HG03066 (cell line): ENCODE data around the gene SLC35C1.
A peak's percentile ranks its signal among the peaks of the same experiment; 100 is the strongest.
"Not testable (repeated sequence)": the region's sequence is repeated elsewhere in the genome, so short reads cannot be mapped to it uniquely, and the experiment has no call there.

Experiments used
- ATAC-seq: cut with Tn5 transposase; IDR thresholded peaks from one replicate; pipeline ENCODE4 v1.9.1; 2021; ENCODE audit warnings: low read depth; ENCODE audit not compliant: unreplicated experiment

The SLC35C1 gene

DNA sequence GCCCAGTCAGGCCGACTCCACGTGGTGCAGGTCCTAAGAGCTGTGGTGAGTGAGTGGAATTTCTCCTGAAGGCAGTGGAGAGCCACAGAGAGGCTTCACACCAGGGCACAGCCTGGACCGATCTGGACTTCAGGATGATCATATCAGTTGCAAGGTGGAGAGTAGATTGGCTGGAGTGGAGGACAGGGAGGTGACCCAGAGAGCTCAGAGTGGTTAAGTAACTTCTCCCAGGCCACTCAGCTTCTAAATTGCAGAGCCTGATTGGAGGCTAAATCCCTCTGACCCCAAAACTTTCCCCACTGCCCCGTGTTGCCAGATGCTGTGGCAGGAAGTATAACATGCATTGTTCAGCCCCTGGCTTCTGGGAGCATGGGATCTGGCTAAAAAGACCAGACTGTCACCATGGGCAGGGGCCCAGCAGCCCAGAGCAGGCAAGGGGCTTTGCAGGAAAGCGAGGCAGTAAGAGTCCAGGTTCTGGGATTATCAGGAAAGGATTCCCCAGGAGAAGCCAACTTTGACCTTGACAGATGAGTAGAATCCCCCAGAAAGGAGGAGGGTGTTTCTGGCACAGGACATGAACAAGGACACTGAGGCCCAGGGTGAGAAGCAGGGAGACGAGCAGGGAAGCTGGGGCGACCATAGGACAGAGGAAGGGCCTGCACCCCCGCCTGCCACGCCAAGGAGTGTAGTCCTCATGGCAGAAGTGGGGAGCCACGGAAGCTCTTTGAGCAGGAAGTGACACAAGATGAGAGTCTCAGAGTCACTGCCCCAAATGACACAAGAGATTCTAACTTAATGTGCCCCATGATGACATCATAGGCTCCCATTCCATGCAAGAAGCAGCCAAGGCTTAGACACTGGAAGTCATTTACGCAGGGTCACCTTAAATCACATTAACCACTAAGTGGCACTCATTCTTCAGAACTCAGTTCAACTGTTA is 4.8 kb downstream of the SLC35C1 start:
- no peak for ATAC-seq

DNA sequence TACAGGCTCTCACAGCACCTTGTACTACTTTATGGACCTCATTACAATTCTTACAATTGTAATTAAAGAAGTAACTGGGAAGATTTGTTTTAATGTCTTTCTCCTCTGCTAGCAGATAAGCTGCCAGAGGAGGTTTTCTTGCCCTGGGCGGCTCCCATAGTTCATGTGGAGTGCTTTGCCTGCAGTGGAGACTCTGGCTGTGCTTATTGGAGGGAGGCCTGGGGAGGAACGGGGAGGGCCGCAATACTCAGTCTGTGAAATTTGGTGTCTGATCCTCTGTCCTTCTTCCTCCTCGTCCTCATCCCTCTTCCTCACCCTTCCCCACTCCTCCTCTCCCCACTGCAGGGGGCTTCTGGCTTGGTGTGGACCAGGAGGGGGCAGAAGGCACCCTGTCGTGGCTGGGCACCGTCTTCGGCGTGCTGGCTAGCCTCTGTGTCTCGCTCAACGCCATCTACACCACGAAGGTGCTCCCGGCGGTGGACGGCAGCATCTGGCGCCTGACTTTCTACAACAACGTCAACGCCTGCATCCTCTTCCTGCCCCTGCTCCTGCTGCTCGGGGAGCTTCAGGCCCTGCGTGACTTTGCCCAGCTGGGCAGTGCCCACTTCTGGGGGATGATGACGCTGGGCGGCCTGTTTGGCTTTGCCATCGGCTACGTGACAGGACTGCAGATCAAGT is 5.6 kb downstream of the SLC35C1 start:
- ATAC-seq = no peak

GRCh38 chr11:45811109-45811435 is 6.1 kb downstream of the SLC35C1 start:
- no peak for ATAC-seq

DNA sequence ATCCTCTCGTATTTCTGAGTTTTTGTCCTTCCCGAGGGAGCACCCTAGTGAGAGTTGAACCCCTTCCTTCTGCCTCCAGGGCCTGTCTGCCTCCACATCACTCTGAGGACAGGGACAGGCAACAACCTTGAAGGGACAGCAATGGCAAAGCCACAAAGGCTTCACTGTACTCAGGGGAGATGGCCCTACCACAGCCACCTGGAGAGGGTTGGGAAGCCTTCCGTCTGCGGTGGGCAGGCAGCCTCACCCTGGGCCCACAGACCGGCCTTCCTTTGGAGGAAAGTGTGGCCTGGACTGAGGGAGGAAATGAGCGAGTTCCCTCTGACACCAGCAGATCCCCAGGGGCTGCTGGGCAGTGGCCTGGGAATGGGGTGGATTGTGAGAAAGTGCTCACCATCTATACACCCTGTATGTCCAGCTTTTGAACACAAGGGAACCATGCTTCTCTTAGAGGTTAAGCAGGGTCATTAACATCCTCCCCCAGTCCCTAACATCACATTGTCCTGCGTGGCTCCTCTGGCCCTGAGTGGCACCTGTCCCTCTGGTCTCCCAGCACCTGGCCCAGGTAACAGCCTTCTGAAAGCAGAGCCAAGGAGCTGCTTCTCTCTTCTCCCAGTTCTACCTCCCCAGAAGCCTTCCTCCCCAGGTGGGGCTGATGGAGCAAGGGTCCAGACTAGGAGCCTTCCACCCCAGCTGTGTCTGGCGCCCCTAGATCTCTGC is 6.8 kb downstream of the SLC35C1 start:
- ATAC-seq = no peak

- no peak for ATAC-seq
Measured at GRCh38 chr11:45812581-45813548, 7.9 kb downstream of the SLC35C1 start.

DNA sequence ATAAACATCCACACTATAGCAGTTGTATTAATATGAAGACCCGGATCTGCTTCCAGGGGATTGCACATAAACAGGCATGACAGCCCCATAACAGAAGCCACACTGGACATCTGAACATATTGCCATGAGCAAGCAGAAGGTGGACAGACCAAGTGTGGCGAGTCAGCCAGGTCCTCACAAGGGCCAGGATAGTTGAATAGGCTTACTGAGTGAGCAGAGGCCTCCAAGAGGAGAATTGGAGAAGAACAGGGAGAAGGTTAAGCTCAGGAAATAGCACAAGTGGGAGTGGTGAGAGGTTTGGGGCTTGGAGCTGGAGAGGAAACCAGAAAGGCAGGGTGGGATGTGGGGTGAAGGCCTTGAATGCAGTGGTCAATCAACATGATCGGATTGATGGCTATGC is 10.8 kb downstream of the SLC35C1 start:
- no peak for ATAC-seq

DNA sequence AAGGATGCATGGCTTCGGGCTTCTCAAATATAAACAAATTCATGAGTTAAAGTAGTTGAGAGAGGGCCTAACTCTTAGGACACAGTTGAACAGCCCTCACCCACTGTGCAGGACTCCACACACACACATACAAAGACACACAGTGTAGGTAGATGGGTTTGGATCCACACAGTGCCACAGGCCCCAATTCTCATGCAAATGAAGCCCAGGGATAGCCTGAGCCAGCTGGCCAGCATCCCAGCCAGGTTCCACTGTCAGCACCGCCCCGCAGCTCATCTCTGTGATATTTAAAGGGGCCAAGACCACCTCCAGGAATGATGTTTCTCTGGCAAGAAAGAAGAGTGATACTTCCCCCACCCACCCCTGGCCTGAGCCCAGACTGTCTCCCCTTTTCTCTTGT is 11.7 kb downstream of the SLC35C1 start:
- ATAC-seq = no peak

DNA sequence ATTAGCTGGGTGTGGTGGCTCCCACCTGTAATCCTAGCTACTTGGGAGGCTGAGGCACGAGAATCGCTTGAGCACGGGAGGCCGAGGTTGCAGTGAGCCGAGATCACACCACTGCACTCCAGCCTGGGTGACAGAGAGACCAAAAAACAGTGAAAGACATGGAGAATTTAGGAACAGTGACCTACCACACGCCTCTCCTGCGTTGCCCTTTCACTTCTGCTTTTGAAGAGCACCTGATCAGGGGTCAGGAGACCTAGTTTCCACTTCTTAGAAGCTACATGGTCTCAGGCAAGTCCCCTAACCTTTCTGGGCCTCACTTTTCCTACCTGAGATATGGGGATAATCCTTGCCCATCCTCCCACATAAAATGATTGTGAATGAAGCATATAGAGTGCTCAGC is 12.2 kb downstream of the SLC35C1 start:
- peak; percentile 77 for ATAC-seq

- ATAC-seq = no peak
Measured at GRCh38 chr11:45818961-45819605, 14.1 kb downstream of the SLC35C1 start.

- no peak for ATAC-seq
Measured at GRCh38 chr11:45820211-45820857, 15.4 kb downstream of the SLC35C1 start.

DNA sequence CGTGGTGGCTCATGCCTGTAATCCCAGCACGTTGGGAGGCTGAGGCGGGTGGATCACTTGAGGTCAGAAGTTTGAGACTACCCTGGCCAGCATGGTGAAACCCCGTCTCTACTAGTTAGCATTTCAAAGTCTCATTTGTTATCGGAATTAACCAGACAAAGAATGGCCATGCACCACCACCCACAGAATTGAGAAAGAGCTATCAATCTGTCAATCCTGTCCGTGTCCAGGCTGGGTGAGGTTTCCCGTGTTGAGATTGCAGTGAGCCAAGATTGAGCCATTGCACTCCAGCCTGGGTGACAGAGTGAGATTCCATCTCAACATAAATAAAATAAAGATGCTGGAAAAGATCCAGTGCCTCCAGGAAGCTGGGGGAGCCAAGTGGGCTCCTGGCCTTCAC is 21.5 kb downstream of the SLC35C1 start:
- not testable (repeated sequence) for ATAC-seq

DNA sequence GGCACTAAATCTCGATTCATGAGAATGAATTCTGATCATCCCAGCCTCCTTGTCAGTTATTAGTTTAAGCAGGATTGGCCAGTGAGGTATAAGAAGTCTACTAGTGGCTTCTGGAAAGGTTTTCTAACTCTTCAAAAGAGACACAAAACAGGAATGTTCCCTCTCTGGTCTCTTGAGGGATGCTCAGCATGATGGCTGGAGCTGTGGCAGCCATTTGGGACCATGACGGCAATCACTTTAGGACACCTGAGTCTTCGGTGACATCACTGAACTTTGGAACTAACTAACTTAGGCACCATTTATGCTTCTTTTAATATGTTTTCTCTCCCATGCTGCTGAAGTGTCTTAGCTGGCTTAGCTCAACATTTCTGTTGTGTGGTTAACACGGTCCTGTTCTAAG is 22.2 kb downstream of the SLC35C1 start:
- no peak for ATAC-seq

- no peak for ATAC-seq
Measured at GRCh38 chr11:45828996-45829395, 24.0 kb downstream of the SLC35C1 start.

- ATAC-seq = no peak
Measured at GRCh38 chr11:45830596-45830995, 25.6 kb downstream of the SLC35C1 start.

- no peak for ATAC-seq
Measured at GRCh38 chr11:45832811-45833441, 28.0 kb downstream of the SLC35C1 start.

GRCh38 chr11:45833761-45834160 is 28.8 kb downstream of the SLC35C1 start:
- ATAC-seq = no peak

GRCh38 chr11:45834298-45834756 is 29.4 kb downstream of the SLC35C1 start:
- no peak for ATAC-seq

- ATAC-seq = no peak
Measured at GRCh38 chr11:45839204-45839603, 34.3 kb downstream of the SLC35C1 start.

DNA sequence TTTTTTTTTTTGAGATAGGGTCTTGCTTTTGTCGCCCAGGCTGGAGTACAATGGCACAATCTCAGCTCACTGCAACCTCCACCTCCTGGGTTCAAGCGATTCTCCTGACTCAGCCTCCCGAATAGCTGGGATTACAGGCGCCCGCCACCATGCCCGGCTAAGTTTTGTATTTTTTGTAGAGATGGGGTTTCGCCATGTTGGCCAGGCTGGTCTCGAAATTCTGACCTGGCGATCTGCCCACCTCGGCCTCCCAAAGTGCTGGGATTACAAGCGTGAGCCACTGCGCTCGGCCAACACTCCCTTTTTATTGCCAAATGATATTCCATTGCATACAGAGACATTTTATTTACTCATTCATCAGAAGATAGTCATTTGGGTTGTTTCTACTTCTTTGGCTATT is 35.3 kb downstream of the SLC35C1 start:
- ATAC-seq = not testable (repeated sequence)
